NK-92 (cell line): ENCODE data around the gene DRC7.
"Not testable (repeated sequence)": the region's sequence is repeated elsewhere in the genome, so short reads cannot be mapped to it uniquely, and the experiment has no call there.

Experiments
- DNase-seq: peaks from one replicate; lab custom pipeline; 2025; ENCODE audit not compliant: unreplicated experiment; lab: John Stamatoyannopoulos, UW

DRC7 gene

GRCh38 chr16:57734308-57734924 lies 39.8 kb downstream of the DRC7 start:
- no peak for DNase-seq

GRCh38 chr16:57734925-57735754 lies 40.5 kb downstream of the DRC7 start:
- DNase-seq: peak; percentile 85

DNA sequence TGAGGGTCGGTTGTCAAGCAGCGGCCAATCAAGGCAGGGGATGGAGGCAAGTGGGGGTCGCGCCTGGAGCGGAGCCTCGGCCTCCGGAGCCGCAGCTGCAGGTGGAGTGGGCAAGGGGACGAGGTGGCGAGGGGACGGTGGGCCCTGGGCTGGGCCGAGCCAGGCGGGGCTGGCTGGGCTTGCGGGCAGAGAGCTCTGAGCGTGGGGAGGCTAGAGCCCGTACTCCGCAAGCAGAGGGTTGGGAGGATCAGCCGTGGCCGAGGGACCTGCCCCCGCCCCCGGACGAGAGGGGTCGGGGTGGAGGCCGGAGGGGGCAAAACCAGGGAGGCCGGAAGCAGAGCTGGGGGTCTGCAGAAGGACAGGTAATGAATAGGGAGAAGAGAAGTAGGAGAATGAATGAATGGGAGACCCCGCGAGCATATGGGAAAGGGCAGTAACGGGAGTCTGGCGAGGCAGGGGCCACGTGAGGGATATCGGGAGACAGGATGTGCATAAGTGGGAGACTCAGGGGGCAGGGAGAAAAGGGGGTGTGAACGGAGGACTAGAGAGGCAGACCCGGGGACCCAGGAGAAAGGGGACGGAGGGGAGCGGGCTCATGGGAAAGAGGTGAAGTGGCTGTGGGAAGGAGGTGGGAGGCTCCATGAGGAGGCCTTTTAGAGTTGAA lies 41.3 kb downstream of the DRC7 start, which contains the start of gene KATNB1:
TSS of gene KATNB1 (plus strand) at position 16 of the 664 bp plus-strand sequence. CDS start 1,474 bp downstream, outside the sequence.
- DNase-seq: no peak

DNA sequence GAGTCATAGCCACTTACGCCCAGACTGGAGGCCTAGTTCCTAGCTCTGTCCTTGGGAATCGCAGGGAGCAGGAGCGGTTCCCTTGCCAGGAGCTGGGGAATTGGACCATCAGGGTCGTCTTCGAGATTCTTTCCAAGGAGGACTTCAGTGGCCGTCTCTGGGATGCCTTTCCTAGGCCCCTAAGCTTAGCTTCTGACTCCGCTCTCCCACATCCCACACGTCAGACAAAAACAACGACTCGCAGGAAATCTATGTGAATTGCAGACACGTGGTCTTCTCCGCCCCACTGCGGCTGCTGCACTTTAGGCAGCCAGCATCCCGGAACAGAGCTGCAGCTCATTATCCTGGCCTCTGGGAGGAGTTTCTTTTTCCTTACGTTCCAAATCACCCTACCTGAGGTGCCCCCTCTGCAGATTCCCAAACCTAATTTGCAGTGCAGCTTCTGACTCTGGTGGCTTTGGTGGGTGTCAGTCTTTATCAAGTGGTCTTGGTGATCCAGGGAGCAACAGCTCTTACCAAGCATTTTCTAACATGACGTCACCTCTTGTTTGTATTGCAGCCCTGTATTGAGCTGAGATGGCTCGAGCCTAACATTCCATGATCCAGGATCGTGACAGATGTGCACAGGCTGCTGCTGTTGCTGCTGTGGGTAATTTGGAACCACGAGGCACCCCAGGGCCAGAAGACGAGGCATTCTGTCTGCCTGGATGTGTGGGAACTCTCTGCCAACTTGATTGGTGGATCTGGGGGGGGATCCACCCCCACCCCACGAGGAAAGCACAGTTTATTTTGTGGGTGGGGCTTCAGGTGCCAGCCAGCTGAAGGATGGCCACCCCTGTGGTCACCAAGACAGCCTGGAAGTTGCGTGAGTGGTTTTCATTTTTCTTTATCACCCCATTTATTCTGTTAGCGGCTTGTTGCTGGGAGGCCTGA lies 42.1 kb downstream of the DRC7 start:
- DNase-seq: no peak

DNA sequence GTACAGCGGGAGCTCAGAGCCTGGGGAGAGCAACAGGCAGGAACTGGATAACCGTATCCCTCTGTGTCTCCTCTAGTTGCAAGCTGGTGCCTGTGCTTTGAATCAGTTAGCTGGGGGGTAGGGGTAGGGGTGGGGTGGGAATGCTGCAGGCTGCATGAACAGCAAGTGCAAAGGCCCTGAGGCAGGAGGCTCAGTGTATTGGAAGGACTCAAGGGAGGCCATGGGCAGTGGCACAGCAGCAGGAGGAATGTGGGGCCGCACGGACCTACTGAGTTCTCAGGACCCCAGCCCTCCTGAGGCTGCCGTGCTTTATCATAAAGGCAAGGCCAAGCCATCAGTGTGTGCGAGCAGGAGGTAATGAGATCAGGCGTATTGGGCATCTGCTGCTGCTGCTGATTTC lies 44.2 kb downstream of the DRC7 start:
- no peak for DNase-seq

GRCh38 chr16:57739756-57740422 lies 45.3 kb downstream of the DRC7 start:
- DNase-seq: no peak

GRCh38 chr16:57740423-57741071 lies 45.9 kb downstream of the DRC7 start:
- DNase-seq: no peak

- DNase-seq: no peak
Observed at GRCh38 chr16:57741660-57742191, 47.1 kb downstream of the DRC7 start.

DNA sequence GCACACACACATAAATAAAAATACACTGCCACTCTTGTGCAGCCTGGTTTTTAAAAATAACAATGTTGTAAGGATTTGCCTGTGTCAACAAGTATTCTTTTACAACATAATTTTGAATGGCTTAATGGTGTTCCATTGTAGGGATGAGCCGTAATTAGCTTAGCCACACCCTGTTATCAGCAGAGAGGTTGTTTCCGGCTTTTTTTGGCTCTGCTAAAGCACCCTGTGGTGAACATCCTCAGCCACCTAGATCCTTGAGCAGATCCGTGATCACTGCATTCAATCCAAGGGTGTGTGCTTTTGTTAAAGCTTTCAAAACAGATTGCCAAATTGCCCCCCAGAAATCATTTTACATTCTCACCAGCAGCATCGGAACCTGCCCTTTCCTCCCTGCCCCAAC lies 47.9 kb downstream of the DRC7 start:
- DNase-seq: no peak

GRCh38 chr16:57743458-57743857 lies 48.9 kb downstream of the DRC7 start:
- no peak for DNase-seq

- DNase-seq: no peak
Observed at GRCh38 chr16:57743886-57744641, 49.5 kb downstream of the DRC7 start.

DNA sequence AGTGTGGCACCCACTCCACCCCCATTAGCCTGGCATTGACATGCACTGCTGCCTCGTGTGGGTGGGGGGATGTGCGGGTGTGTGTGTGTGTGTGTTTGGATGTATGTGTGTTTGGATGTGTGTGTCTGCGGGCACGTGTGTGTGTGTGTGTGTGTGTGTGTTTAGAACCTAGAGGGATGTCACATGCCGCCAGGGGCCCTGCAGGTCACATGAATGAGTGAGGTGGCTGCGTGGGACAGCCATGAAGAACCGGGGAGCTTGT lies 50.0 kb downstream of the DRC7 start:
- DNase-seq: no peak

DNA sequence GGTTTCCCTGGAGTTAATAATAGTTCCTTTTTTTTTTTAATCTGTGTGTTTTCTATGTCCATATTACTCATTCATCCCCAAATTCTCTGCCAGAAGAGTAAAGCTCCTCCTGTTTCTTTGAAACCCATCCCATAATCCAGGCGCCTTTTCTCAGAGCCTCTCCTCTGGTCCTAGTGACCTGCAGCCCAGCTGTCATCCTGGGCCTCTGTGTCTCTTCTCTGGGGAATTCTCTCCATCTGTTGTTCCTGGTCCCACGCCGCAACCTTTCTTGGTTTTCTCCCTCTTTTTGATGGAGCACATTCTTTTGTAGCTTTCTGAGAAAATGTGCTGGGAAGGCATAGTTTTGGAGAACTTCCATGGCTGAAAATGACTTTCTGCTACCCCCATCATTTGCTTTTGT lies 51.2 kb downstream of the DRC7 start:
- no peak for DNase-seq

GRCh38 chr16:57746316-57746715 lies 51.7 kb downstream of the DRC7 start:
- not testable (repeated sequence) for DNase-seq

DNA sequence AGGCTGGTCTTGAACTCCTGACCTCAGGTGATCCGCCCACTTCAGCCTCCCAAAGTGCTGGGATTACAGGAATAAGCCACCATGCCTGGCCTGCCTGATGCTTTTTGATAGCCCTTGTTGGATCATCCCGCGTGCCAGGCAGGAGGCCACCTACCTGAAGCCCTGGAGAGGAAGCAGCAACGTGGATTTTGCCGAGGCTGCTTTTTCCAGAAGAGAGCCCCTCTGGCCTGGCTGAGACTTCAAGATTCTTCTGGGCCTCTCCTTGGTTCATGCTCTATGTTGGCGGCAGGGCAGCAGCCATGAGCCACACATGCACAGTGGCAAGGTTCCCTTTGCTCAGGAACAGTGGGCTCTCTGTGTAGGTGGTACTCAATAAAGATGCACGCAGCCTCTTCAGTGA lies 52.5 kb downstream of the DRC7 start:
- no peak for DNase-seq

DNA sequence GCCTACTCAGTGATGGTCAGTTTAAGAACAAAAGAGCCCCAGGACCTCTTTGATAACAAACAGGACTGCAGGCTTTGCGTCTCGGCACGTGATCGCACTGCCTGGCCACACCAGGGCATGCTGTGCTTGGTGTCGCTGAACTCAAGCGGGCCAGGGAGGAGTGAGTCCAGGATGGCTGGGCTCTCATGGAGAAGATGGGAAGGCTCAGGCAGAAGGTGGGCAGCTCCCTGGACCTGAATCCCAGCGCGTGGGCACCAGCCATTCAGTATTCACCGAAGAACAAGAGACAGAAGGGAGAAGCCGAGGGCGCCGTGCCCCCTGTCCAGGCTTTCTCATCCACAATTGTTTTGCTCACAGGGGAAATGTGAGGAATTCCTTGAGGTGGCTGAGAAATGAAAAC lies 52.9 kb downstream of the DRC7 start:
- DNase-seq: no peak

DNA sequence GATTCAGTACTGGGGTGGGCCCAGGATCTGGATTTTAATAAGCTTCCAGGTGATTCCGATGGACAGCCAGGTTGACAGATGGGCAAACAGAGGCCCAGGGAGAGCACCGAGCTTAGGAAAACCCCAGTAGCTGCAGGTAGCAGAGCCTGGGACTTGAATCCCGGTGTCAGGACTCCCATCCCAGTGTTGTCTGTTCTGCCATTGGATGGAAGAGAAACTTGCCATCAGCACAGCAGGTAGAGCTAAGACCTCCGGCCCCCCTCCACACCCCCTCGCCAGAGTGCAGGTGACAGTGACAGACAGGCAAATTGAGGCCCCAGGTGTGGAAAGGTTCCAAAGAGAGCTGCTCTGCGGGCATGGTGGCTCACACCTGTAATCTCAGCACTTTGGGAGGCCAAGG lies 53.4 kb downstream of the DRC7 start:
- DNase-seq: no peak

DNA sequence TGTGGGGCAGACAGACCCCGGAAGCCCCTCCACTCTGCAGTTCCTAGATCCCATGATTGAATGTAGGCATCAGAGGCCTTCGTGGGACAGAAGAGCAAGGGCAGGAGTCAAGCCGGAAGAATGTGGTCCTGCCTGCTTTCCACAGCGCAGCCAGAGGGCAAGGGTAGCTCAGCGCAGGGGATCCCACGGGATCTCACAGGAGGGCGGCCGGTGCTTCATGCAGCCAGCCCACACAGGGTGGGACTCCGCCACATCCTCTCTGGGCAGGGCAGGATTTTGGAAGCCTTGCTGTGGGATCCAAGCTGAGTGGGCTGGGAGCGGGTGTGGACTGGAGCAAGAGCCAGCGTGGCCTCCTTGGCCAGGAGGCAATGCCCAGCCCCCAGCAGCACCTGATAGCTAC lies 54.0 kb downstream of the DRC7 start:
- no peak for DNase-seq

DNA sequence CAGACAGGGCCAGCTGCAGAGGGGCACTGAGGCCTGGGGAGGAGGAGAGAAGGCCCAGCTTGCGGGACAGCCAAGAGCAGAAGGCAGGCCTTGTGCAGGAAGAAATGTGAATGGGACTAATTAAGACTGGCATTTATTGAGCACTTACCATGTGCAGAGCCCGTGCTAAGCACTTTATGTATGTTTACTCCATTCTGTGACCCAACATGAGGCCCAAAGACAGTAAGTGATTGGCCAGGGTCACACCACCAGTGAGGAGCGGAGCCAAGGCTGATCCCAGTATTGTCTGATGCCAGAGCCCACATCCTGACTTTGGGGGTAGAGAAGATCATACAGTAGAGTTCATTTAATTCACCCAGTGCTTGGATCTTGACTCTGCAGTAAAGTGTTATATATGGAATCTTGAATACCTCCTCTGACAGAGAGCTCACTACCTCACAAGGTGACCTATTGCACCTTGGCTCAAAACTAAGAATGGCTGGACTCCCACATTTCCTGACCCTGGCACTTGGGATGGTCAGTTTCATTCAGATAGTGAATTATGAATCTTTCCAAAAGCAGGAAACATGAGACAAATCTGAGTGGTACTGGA lies 54.6 kb downstream of the DRC7 start:
- DNase-seq: no peak
